Lung (tissue), 12 donors: ENCODE measurements around the gene REEP5. TPM values are rescaled to one million over a fixed set of nuclear protein-coding genes. Genes with fewer than 3 reads are reported as not detected.

Experiments used
- ATAC-seq: fragments of 200-7000 bp; cut with Tn5 transposase; one replicate; pipeline ENCODE4 v1.9.1; 2020; ENCODE audit warnings: moderate number of reproducible peaks; ENCODE audit not compliant: insufficient read depth, low FRiP score
- DNase-seq, 3 donors: peaks; one replicate each; pipeline ENCODE4 v3.0.0-alpha.2; 2013 to 2017
- H3K27ac ChIP-seq, 2 donors: one replicate each; pipeline ENCODE4 v1.5.1; 2013; ENCODE audit warnings: mild to moderate bottlenecking in 2 of 2, moderate library complexity in 2 of 2, control low read depth in 1 of 2, inconsistent platforms in 1 of 2, low read depth in 1 of 2, low read length in 1 of 2
- H3K27me3 ChIP-seq, 3 donors: one replicate each; pipeline ENCODE4 v1.5.1; 2013; ENCODE audit warnings: low read length in 2 of 3; ENCODE audit not compliant: control insufficient read depth in 3 of 3, insufficient read depth in 3 of 3
- H3K36me3 ChIP-seq, 4 donors: one replicate each; pipeline ENCODE4 v1.5.1; 2013; ENCODE audit warnings: low read length in 4 of 4, mild to moderate bottlenecking in 1 of 4, moderate library complexity in 1 of 4; ENCODE audit not compliant: control insufficient read depth in 4 of 4, insufficient read depth in 4 of 4
- H3K4me1 ChIP-seq, 5 donors: one replicate each; pipeline ENCODE4 v1.5.1; 2013; ENCODE audit warnings: low read length in 5 of 5, mild to moderate bottlenecking in 2 of 5, moderate library complexity in 1 of 5; ENCODE audit not compliant: control insufficient read depth in 5 of 5, insufficient read depth in 5 of 5
- H3K4me3 ChIP-seq: one replicate; pipeline ENCODE4 v1.5.1; 2013; ENCODE audit warnings: mild to moderate bottlenecking, control low read depth, moderate library complexity
- H3K9ac ChIP-seq, 2 donors: one replicate each; pipeline ENCODE4 v1.5.1; 2013; ENCODE audit warnings: low read length in 2 of 2, control low read depth in 1 of 2; ENCODE audit not compliant: insufficient read depth in 1 of 2
- H3K9me3 ChIP-seq, 4 donors: one replicate each; pipeline ENCODE4 v1.5.1; 2013; ENCODE audit warnings: low read length in 3 of 4, mild to moderate bottlenecking in 1 of 4, moderate library complexity in 1 of 4; ENCODE audit not compliant: control insufficient read depth in 4 of 4, insufficient read depth in 3 of 4
- CTCF ChIP-seq: IDR thresholded peaks from 2 replicates; pipeline ENCODE4 v1.5.1; 2012; ENCODE audit warnings: mild to moderate bottlenecking; ENCODE audit errors: control extremely low read depth, extremely low read depth
- WGBS, 2 donors: extraction: QIAGEN DNeasy Blood & Tissue Kit; methylation state at CpG; one replicate each; pipeline ENCODE4 v1.1.7; 2013; 5-methylcytosine and 5-hydroxymethylcytosine counted together
- polyA plus RNA-seq, 2 donors: library from polyadenylated mRNA; stranded (reverse); fragments of 200-250 nt; gene quantifications; one replicate each; pipeline ENCODE4 v1.2.1, GENCODE V29; 2013
- total RNA-seq, 2 donors: library from RNA; depleted of rRNA in 1 of 2; stranded (reverse); fragments of >200 nt in 1 of 2; gene quantifications; one replicate each; pipeline ENCODE4 v1.2.1, GENCODE V29; 2014 to 2021
- donor health status: control.
- donor health status: control.
- donor health status: Bipolar disorder and iron deficiency.
- donor health status: healthy.
- donor health status: DM: yes; HTN: yes; CAD: no.

The REEP5 gene
- total and polyA plus RNA-seq, 4 donors, result 58.9 to 112 (median 69.0) TPM

GRCh38 chr5:112915831-112916230 is 6.2 kb downstream of the REEP5 start:
- H3K27ac ChIP-seq, result peak overlapping the region in 1 of 2 donors; percentile 36
- H3K9ac ChIP-seq, result no peak overlapping the region
- no peak overlapping the region for H3K4me3 ChIP-seq
- H3K4me1 ChIP-seq, result peaks cover 0 to 23% (median 8%) of the 10 kb centered on the region in 5 donors
- 34 to 58% methylated on average over 1 of the region's 1 CpG for WGBS, 2 donors
- H3K27me3 ChIP-seq, result no peaks in the 10 kb centered on the region
- H3K9me3 ChIP-seq, result no peaks in the 10 kb centered on the region
- ATAC-seq (no peak), DNase-seq (no peak)
- peaks cover 0 to 26% (median 11%) of the 10 kb centered on the region in 4 donors for H3K36me3 ChIP-seq
- TF ChIP-seq CTCF, result no peak

- Histone ChIP-seq H3K36me3 (peaks cover 0 to 34% (median 14%) of the 10 kb centered on the region in 4 donors), H3K27ac (peak overlapping the region in 1 of 2 donors; percentile 59), H3K4me3 (no peak overlapping the region), H3K9me3 (no peaks in the 10 kb centered on the region), H3K27me3 (no peaks in the 10 kb centered on the region), H3K4me1 (peaks cover 0 to 26% (median 4%) of the 10 kb centered on the region in 5 donors), H3K9ac (no peak overlapping the region)
- no peak for ATAC-seq
- 84 to 93% methylated on average over 4 of the region's 4 CpGs for WGBS, 2 donors
- no peak for DNase-seq
- TF ChIP-seq CTCF, result no peak
Measured at GRCh38 chr5:112914584-112914983, 7.4 kb downstream of the REEP5 start.

GRCh38 chr5:112910529-112910928 is 11.5 kb downstream of the REEP5 start:
- peaks cover 0 to 22% (median 14%) of the 10 kb centered on the region in 4 donors for H3K36me3 ChIP-seq
- TF ChIP-seq CTCF, result no peak
- peaks cover 0 to 10% (median 0%) of the 10 kb centered on the region in 5 donors for H3K4me1 ChIP-seq
- no peak overlapping the region for H3K4me3 ChIP-seq
- H3K27ac ChIP-seq, result no peak overlapping the region
- 89 to 97% methylated on average over 1 of the region's 1 CpG for WGBS, 2 donors
- H3K9me3 ChIP-seq, result no peaks in the 10 kb centered on the region
- H3K27me3 ChIP-seq, result no peaks in the 10 kb centered on the region
- DNase-seq (no peak), ATAC-seq (no peak)
- H3K9ac ChIP-seq, result no peak overlapping the region

GRCh38 chr5:112908854-112909253 is 13.2 kb downstream of the REEP5 start:
- no peak overlapping the region for H3K27ac ChIP-seq
- no peaks in the 10 kb centered on the region for H3K9me3 ChIP-seq
- peaks cover 0 to 6% (median 0%) of the 10 kb centered on the region in 5 donors for H3K4me1 ChIP-seq
- H3K36me3 ChIP-seq, result peaks cover 0 to 22% (median 14%) of the 10 kb centered on the region in 4 donors
- TF ChIP-seq CTCF, result no peak
- no peak overlapping the region for H3K4me3 ChIP-seq
- ATAC-seq (no peak), DNase-seq (no peak)
- no peaks in the 10 kb centered on the region for H3K27me3 ChIP-seq
- no peak overlapping the region for H3K9ac ChIP-seq
